PC-3 (cell line): ENCODE results near the gene LGALS9.

Experiments used
- CTCF ChIP-seq: fragments of 300-600 bp; sonication (generic); conservative IDR thresholded peaks from 2 replicates; pipeline ENCODE4 v1.5.1; 2017; ENCODE audit warnings: antibody characterized with exemption, low read depth, mild to moderate bottlenecking, low read length
- EZH2 ChIP-seq: fragments of 300-600 bp; sonication (generic); IDR thresholded peaks from one replicate; pipeline ENCODE4 v1.6.1; 2017; ENCODE audit warnings: antibody characterized with exemption, mild to moderate bottlenecking, low read length; ENCODE audit not compliant: unreplicated experiment
- EZH2phosphoT487 ChIP-seq: fragments of 300-600 bp; sonication (generic); IDR thresholded peaks from 2 replicates; pipeline ENCODE4 v1.6.1; 2018; ENCODE audit warnings: mild to moderate bottlenecking, antibody characterized with exemption, low read length, borderline replicate concordance

- TF ChIP-seq CTCF (no peak), EZH2 (no peak), EZH2phosphoT487 (no peak)
These were observed 2.5 kb downstream of the LGALS9 start for GRCh38 chr17:27633312-27634025.
